Activated T-helper 17 cell treated with anti-CD3 and anti-CD28 coated beads, Interleukin-2, amount 50 U/mL, for 72 hours (primary cell): ENCODE data around the gene MEMO1. TPM values are rescaled to one million over a fixed set of nuclear protein-coding genes. Genes with fewer than 3 reads are reported as not detected.
A peak's percentile ranks its signal among the peaks of the same experiment; 100 is the strongest.
"Not testable (repeated sequence)": the region's sequence is repeated elsewhere in the genome, so short reads cannot be mapped to it uniquely, and the experiment has no call there.

Experiments used
- ATAC-seq: fragments of 150-1000 bp; cut with Tn5 transposase; replicated peaks from 2 replicates; pipeline ENCODE4 v1.10.0; 2021; ENCODE audit warnings: mild to moderate bottlenecking, moderate library complexity
- H3K27ac Mint-ChIP-seq: one replicate; pipeline ENCODE4 v1.8.0; 2022; ENCODE audit warnings: mixed read lengths
- H3K27me3 Mint-ChIP-seq: one replicate; pipeline ENCODE4 v1.8.0; 2022; ENCODE audit warnings: mixed read lengths
- H3K36me3 Mint-ChIP-seq: one replicate; pipeline ENCODE4 v1.8.0; 2022; ENCODE audit warnings: low read depth, mild to moderate bottlenecking, mixed read lengths
- H3K4me1 Mint-ChIP-seq: one replicate; pipeline ENCODE4 v1.8.0; 2022; ENCODE audit warnings: mixed read lengths
- H3K4me3 Mint-ChIP-seq: one replicate; pipeline ENCODE4 v1.8.0; 2022; ENCODE audit warnings: mild to moderate bottlenecking, mixed read lengths
- H3K9me3 Mint-ChIP-seq: one replicate; pipeline ENCODE4 v1.8.0; 2022; ENCODE audit warnings: mixed read lengths
- total RNA-seq, 2 donors: library from RNA; stranded (reverse); gene quantifications; one replicate each; pipeline ENCODE4 v1.2.3, GENCODE V29; 2022

MEMO1 gene
- total RNA-seq, 2 donors from 2014 or later: 44.8 to 74.1 TPM

DNA sequence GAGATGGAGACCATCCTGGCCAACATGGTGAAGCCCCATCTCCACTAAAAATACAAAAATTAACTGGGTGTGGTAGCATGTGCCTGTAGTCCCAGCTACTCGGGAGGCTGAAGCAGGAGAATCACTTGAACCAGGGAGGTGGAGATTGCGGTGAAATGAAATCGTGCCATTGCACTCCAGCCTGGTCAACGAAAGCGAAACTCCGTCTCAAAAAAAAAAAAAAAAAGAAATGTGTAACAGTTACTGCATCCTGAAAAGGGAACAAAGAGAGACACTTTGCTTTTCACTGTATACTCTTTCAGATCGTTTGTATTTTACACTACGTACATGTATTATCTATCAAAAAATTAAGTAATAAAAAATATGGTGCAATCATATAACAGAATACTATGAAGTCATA is 53.9 kb downstream of the MEMO1 start:
- peak overlapping the region; percentile 49 for H3K4me3 Mint-ChIP-seq
- H3K27ac Mint-ChIP-seq: peak overlapping the region; percentile 91
- H3K27me3 Mint-ChIP-seq, H3K9me3 Mint-ChIP-seq: not testable (repeated sequence)
- ATAC-seq: peak; percentile 29
- peaks cover 24% of the 10 kb centered on the region for H3K4me1 Mint-ChIP-seq
- H3K36me3 Mint-ChIP-seq: peaks cover 31% of the 10 kb centered on the region

DNA sequence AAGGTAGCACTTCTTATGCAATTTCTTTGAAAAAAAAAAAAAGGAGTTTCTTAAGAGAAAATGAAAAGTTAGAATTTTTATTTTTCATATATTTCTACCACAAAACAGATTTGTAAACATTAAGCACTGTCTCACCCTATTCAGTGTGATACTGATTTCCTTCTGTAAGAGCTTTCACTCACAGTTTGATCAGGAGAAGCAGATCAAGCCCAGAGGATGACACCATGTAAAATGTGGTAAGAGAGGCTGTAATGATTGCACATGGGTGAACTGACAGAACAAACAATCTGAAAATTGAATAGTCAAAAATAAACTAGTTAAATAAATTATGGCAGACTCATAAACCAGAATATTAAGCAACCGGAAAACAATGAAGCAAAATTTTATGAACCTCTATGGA is 54.5 kb downstream of the MEMO1 start:
- Mint-ChIP-seq H3K27me3 (no peaks in the 10 kb centered on the region), H3K9me3 (no peaks in the 10 kb centered on the region), H3K4me3 (peak overlapping the region; percentile 49), H3K4me1 (peaks cover 23% of the 10 kb centered on the region), H3K27ac (peak overlapping the region; percentile 91), H3K36me3 (peaks cover 31% of the 10 kb centered on the region)
- ATAC-seq: peak; percentile 34

DNA sequence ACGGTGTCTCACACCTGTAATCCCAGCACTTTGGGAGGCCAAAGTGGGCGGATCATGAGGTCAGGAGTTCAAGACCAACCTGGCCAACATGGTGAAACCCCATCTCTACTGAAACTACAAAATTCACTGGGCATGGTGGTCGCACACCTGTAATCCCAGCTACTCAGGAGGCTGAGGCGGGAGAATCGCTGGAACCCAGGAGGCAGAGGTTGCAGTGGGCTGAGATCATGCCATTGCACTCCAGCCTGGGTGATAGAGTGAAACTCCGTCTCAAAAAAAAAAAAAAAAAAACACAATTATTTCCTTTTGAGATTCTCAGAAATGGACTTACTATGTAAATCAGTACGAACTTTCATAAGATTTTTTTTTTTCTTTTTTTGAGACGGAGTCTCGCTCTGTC is 57.7 kb downstream of the MEMO1 start:
- Mint-ChIP-seq H3K36me3 (peaks cover 49% of the 10 kb centered on the region), H3K4me1 (peaks cover 19% of the 10 kb centered on the region)
- not testable (repeated sequence) for ATAC-seq, H3K9me3 Mint-ChIP-seq, H3K27ac Mint-ChIP-seq, H3K27me3 Mint-ChIP-seq, H3K4me3 Mint-ChIP-seq

DNA sequence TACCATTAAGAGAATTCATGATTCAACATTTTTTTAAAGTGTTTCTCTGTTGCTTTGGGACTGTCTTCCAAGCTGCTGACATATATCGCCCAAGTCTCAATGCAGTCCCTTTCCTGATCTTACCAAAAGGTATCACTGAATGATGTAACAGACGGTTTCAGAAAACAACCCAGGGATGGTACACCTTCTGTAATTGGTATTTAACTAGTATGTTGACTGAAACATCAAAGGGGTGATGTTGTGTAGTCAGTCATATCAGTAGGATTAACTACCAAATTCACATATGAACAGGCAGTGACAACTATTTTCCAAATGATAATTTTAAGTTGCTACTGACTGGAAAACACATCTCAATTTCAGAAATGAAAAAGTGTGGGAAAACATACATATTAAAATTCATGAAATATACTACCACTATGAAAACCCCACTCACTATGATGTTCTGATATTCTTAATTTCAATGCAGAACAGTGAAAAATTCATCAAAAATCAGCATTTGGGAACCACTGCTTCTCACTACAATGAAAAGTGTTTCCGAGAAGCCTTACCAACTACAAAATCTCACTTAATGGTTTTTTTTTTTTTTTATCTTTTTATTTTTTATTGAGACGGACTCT is 59.8 kb downstream of the MEMO1 start:
- ATAC-seq: peak; percentile 95
- H3K27ac Mint-ChIP-seq: peak overlapping the region; percentile 74

DNA sequence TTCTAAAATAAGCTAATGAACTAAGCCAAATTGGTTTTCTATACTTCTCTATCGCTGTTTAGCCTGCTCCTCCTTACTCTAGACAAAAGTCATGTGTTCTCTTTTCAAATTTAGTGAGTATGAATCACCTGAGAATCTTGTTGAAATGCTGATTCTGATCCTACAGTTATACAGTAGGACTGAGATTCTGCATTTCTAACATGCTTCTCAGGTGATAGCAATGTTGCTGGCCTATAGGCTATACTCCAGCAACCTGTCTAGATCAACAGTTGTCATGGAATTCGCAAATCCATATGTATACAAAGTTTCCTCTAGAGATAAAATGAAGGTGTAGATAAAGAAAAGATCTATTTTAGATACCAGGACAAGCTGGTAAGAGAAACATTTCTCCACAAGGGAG is 62.9 kb downstream of the MEMO1 start:
- no peaks in the 10 kb centered on the region for H3K9me3 Mint-ChIP-seq
- no peaks in the 10 kb centered on the region for H3K27me3 Mint-ChIP-seq
- H3K4me3 Mint-ChIP-seq: no peak overlapping the region
- H3K4me1 Mint-ChIP-seq: peaks cover 41% of the 10 kb centered on the region
- peaks cover 34% of the 10 kb centered on the region for H3K36me3 Mint-ChIP-seq
- no peak for ATAC-seq
- peak overlapping the region; percentile 5 for H3K27ac Mint-ChIP-seq

More for the DNA sequence above, 59.8 kb downstream of the MEMO1 start:
- H3K9me3 Mint-ChIP-seq: no peaks in the 10 kb centered on the region
- H3K27me3 Mint-ChIP-seq: no peaks in the 10 kb centered on the region
- peaks cover 40% of the 10 kb centered on the region for H3K36me3 Mint-ChIP-seq
- H3K4me3 Mint-ChIP-seq: peak overlapping the region; percentile 34
- H3K4me1 Mint-ChIP-seq: peaks cover 18% of the 10 kb centered on the region

DNA sequence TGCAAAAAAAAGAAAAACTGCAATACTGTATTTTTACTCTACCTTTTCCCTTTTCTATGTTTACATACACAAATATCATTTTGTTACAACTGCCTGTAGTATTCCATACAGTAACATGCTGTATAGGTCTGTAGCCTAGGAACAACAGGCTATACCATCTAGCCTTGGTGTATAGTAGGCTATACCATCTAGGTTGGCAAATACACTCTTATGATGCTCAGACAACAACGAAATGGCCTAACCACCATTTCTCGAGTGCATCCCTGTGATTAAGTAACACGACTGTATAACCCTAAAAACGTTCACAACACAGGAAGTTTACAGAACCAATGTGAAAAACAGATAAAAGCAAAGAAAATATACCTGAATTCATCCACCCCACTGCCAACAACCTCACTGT is 64.0 kb downstream of the MEMO1 start:
- Mint-ChIP-seq H3K4me1 (peaks cover 41% of the 10 kb centered on the region), H3K36me3 (peaks cover 41% of the 10 kb centered on the region), H3K4me3 (no peak overlapping the region), H3K9me3 (no peaks in the 10 kb centered on the region), H3K27me3 (no peaks in the 10 kb centered on the region), H3K27ac (no peak overlapping the region)
- ATAC-seq: no peak

DNA sequence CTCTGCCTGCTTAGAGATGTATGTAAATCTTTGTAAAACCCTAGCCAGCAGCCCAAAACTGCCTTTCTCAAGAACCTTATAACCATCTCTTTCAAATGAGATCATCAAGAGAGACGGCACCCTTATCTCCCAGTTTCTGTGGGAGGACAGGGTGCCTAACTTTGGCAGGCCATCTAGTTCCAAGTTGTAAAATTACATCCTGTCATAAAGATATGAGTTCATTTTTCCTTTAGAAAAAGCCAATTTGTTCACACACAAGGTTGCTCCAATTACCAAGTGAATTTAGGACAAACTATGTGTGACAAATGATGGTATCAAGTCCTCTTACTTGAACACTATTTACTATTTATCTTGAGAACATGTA is 65.3 kb downstream of the MEMO1 start:
- Mint-ChIP-seq H3K27ac (peak overlapping the region; percentile 79), H3K27me3 (no peaks in the 10 kb centered on the region), H3K36me3 (peaks cover 38% of the 10 kb centered on the region), H3K9me3 (no peaks in the 10 kb centered on the region), H3K4me3 (peak overlapping the region; percentile 52), H3K4me1 (peaks cover 37% of the 10 kb centered on the region)
- ATAC-seq: peak; percentile 55

DNA sequence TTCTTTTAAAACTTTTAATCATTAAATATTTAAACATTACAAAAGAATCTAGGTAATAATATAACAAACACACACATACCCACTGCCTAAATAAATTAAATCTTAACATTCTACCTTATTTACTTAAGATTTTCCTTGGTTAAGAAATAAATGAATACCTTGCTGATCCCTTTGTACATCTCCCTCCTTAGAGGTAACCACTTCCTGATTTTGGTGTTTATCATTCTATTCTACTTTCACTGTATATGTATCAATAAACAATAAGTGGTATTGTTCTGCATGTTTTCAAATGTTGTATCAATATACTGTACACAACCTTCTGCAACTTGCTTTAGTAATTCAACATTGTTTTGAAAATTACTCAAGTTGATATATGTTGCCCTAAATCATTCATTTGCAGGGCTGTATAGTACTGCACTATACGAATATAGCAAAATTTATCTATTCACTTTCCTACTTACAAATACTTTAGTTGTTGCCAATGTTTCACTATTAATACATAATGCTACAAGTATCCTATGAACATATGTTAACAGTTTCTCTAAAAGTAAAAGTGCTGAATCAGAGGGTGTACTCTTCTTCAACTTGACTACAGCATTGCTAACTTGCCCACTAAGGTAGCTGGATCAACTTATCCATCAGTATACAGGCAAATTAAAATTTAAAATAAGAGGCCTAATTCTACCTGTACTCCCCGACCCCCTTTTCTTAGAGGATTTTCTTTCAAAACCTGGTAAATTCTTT is 65.8 kb downstream of the MEMO1 start:
- H3K4me1 Mint-ChIP-seq: peaks cover 37% of the 10 kb centered on the region
- peaks cover 36% of the 10 kb centered on the region for H3K36me3 Mint-ChIP-seq
- H3K4me3 Mint-ChIP-seq: peak overlapping the region; percentile 52
- H3K27ac Mint-ChIP-seq: peak overlapping the region; percentile 81
- H3K27me3 Mint-ChIP-seq: no peaks in the 10 kb centered on the region
- peak; percentile 25 for ATAC-seq
- H3K9me3 Mint-ChIP-seq: no peaks in the 10 kb centered on the region

DNA sequence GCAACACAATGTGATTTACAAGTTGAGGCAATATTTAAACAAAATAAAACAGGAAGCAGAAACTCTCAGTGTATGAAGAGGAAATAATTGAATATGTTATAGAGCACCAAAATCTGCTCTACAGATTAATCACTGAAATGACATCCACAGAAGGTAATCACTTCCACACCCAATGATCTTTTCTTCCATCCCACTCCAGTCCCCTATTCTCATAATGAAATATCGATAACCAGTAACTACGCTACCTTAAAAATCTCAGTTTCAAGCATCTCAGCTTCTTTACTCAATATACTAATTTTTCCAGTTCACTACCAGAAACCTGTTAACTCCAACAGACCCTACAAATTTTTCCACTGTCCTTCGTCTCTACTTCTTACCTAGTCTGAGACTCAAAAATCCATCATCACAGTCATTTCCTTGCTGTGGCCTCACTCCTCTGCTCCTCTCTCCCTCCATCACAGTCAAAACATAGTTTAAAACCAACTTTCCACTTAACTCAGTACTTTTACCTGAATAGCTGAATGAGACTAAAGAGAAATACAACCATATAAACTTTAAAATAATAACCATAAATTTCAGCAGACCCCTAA is 67.1 kb downstream of the MEMO1 start:
- Mint-ChIP-seq H3K9me3 (no peaks in the 10 kb centered on the region), H3K4me1 (peaks cover 29% of the 10 kb centered on the region), H3K27ac (peak overlapping the region; percentile 81), H3K4me3 (peak overlapping the region; percentile 52), H3K27me3 (no peaks in the 10 kb centered on the region), H3K36me3 (peaks cover 25% of the 10 kb centered on the region)
- peak; percentile 73 for ATAC-seq

DNA sequence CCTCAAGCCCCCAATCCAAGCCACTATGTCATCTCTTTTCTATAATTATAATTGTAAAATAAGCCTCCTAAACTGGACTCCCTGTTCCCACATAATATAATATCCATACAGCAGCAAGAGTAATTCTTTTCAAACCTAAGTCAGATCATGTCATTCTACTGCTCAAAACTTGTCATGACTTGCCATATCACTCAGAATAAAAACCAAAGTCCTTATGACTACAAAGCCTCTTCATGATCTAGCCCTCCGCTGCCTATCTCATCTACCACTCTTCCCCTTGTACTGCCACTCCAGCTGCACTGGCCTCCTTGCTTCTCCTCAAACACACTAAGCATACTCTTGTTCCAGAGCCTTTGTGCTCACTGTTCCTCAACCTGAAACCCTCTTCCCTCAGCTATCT is 69.9 kb downstream of the MEMO1 start:
- no peaks in the 10 kb centered on the region for H3K27me3 Mint-ChIP-seq
- H3K4me3 Mint-ChIP-seq: no peak overlapping the region
- H3K27ac Mint-ChIP-seq: no peak overlapping the region
- H3K9me3 Mint-ChIP-seq: no peaks in the 10 kb centered on the region
- peaks cover 31% of the 10 kb centered on the region for H3K4me1 Mint-ChIP-seq
- H3K36me3 Mint-ChIP-seq: peaks cover 25% of the 10 kb centered on the region
- ATAC-seq: no peak

DNA sequence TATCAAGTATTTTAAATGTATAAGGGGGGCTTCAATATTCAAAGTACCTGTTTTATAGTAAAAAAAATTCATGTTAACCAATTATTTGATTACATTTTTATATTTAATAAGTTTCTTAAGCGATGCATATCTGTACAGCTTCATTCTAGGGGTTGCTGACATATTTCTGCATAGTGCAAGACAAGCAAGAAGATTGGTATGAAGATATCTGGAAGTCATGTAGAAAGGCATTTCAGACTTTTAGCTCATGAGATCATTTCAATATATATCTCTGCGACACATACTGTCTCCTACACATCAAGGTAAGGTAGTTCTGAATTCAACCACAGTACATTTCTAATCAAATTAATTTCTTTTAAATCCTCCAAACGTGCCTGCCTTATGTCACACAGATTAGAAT is 73.1 kb downstream of the MEMO1 start:
- no peak overlapping the region for H3K27ac Mint-ChIP-seq
- H3K9me3 Mint-ChIP-seq: no peaks in the 10 kb centered on the region
- no peak for ATAC-seq
- no peaks in the 10 kb centered on the region for H3K27me3 Mint-ChIP-seq
- peaks cover 11% of the 10 kb centered on the region for H3K36me3 Mint-ChIP-seq
- H3K4me1 Mint-ChIP-seq: peaks cover 7% of the 10 kb centered on the region
- H3K4me3 Mint-ChIP-seq: no peak overlapping the region

DNA sequence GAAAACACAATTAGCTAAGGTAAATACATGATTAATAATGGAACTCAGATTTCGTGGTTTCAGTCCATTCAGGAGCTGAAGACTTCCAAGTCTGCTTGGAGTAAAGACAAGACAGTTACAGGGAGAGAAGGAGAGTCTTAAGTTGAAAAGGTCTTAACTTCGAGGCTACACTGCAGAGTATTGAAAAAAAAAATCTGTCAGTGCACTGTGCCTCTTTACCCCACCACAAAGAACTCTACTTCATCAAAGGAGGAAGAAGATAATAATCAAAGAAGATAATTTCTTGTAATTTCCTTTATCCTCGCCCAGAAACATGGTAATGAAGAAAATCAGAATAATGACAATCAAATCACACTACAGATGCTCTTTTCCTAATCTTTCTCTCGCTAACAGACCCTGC is 75.4 kb downstream of the MEMO1 start:
- peak; percentile 32 for ATAC-seq
- Mint-ChIP-seq H3K9me3 (no peaks in the 10 kb centered on the region), H3K27ac (no peak overlapping the region)

DNA sequence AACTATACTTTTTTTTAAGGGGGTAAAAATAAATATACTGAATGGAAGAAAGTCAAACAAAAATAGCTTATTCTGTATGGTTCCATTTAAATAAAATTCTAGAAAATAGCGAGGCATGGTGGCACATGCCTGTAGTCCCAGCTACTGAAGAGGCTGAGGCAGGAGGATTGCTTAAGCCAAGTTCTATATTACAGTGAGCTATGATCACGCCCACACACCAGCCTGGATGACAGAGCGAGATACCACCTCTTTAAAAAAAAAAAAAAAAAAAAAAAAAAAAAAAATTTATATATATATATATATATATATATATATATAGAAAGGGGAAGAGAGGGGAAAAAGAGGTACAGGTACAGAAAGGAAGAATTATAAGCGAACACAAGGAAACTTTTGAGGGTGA is 77.7 kb downstream of the MEMO1 start:
- H3K9me3 Mint-ChIP-seq: no peaks in the 10 kb centered on the region
- H3K36me3 Mint-ChIP-seq: peaks cover 25% of the 10 kb centered on the region
- ATAC-seq: peak; percentile 23
- H3K27ac Mint-ChIP-seq: peak overlapping the region; percentile 51
- no peaks in the 10 kb centered on the region for H3K27me3 Mint-ChIP-seq
- peak overlapping the region; percentile 19 for H3K4me3 Mint-ChIP-seq
- peaks cover 13% of the 10 kb centered on the region for H3K4me1 Mint-ChIP-seq

More for the DNA sequence above, 75.4 kb downstream of the MEMO1 start:
- peaks cover 20% of the 10 kb centered on the region for H3K36me3 Mint-ChIP-seq
- no peak overlapping the region for H3K4me3 Mint-ChIP-seq
- peaks cover 9% of the 10 kb centered on the region for H3K4me1 Mint-ChIP-seq
- H3K27me3 Mint-ChIP-seq: no peaks in the 10 kb centered on the region

DNA sequence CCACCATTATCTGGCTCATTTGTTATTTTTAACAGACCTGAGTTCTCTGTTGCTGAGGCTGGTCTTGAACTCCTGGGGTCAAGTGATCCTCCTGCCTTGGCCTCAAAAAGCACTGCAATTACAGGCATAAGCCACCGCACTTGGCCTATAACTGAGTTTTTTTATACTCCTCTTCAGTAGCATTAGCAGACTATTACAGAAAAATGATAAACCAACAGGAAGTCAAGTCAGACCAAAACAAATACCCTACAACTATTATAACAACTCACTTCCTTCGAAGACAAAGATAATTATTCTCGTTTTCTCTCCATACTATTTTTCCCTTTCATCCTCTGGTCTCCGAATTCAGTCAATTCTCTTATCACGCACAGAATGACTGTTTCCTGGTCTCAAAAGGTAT is 78.2 kb downstream of the MEMO1 start:
- peak overlapping the region; percentile 19 for H3K4me3 Mint-ChIP-seq
- peak overlapping the region; percentile 51 for H3K27ac Mint-ChIP-seq
- no peaks in the 10 kb centered on the region for H3K27me3 Mint-ChIP-seq
- peaks cover 13% of the 10 kb centered on the region for H3K4me1 Mint-ChIP-seq
- ATAC-seq: peak; percentile 56
- no peaks in the 10 kb centered on the region for H3K9me3 Mint-ChIP-seq
- peaks cover 25% of the 10 kb centered on the region for H3K36me3 Mint-ChIP-seq

DNA sequence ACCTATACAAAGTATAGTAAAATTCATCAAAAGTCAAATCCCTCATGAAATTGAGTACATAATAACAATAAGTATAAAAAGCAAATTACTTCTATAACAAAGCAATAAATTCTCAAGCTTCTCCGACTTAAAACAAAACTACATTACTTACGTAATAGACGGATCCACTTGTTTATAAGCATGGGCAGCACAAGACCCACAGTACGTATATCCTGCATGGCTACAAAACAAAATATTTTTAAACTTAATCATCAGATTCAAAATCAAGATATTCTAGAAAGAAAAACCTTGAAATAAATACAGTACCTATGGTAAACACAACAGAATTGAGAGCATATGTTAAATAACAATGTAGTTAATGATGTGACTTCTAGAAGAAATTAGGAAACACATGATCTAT is 78.9 kb downstream of the MEMO1 start:
- no peaks in the 10 kb centered on the region for H3K9me3 Mint-ChIP-seq
- no peak overlapping the region for H3K4me3 Mint-ChIP-seq
- H3K36me3 Mint-ChIP-seq: peaks cover 30% of the 10 kb centered on the region
- H3K27me3 Mint-ChIP-seq: no peaks in the 10 kb centered on the region
- peaks cover 13% of the 10 kb centered on the region for H3K4me1 Mint-ChIP-seq
- ATAC-seq: no peak
- no peak overlapping the region for H3K27ac Mint-ChIP-seq
